Dendritic cell treated with granulocyte-macrophage colony-stimulating factor and Interleukin-4, amounts not matched to agents 40 ng/mL and 50 ng/mL, for 4 days (primary cell): Measurements from ENCODE around the gene LBP.
"Not testable (repeated sequence)": the region's sequence is repeated elsewhere in the genome, so short reads cannot be mapped to it uniquely, and the experiment has no call there.

Experiments used
- H3K27ac Mint-ChIP-seq: one replicate; pipeline ENCODE4 v1.8.0; 2022; ENCODE audit warnings: mild to moderate bottlenecking, mixed read lengths
- H3K27me3 Mint-ChIP-seq: one replicate; pipeline ENCODE4 v1.8.0; 2022; ENCODE audit warnings: mild to moderate bottlenecking, mixed read lengths
- H3K36me3 Mint-ChIP-seq: one replicate; pipeline ENCODE4 v1.8.0; 2022; ENCODE audit warnings: low read depth, mixed read lengths
- H3K4me1 Mint-ChIP-seq: one replicate; pipeline ENCODE4 v1.8.0; 2022; ENCODE audit warnings: low read depth, mixed read lengths
- H3K4me3 Mint-ChIP-seq: one replicate; pipeline ENCODE4 v1.8.0; 2022; ENCODE audit warnings: mild to moderate bottlenecking, moderate library complexity, mixed read lengths
- H3K9me3 Mint-ChIP-seq: one replicate; pipeline ENCODE4 v1.8.0; 2022; ENCODE audit warnings: mixed read lengths
- intact Hi-C: fragments of 100-400 bp; cut with micrococcal nuclease; formaldehyde crosslinking; loops from one replicate; pipeline ENCODE4 v1.15.0; 2022

Gene LBP

DNA sequence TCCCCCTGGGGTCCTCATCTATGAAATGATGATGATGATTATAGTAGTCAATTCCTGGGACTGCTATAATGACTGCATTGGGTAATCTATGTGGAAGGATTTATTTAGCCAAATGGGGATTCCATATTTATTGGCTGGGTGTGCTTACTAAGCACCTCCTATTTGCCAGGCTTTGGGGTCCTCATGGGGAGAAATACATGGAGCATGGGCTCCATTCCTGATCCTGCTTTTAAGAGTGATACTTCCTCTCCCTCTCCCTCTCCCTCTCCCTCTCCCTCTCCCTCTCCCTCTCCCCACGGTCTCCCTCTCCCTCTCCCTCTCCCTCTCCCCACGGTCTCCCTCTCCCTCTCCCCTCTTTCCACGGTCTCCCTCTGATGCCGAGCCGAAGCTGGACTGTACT lies 31.6 kb downstream of the LBP start:
- H3K4me1 Mint-ChIP-seq, intact Hi-C loops, H3K36me3 Mint-ChIP-seq, H3K4me3 Mint-ChIP-seq, H3K9me3 Mint-ChIP-seq, H3K27ac Mint-ChIP-seq: not testable (repeated sequence)
- H3K27me3 Mint-ChIP-seq: peaks cover 17% of the 10 kb centered on the region

GRCh38 chr20:38383147-38383546 lies 36.9 kb downstream of the LBP start:
- no peak overlapping the region for H3K27ac Mint-ChIP-seq
- H3K36me3 Mint-ChIP-seq: no peaks in the 10 kb centered on the region
- H3K4me3 Mint-ChIP-seq: no peak overlapping the region
- intact Hi-C loops: no loop called here
- H3K4me1 Mint-ChIP-seq: peaks cover 4% of the 10 kb centered on the region
- H3K27me3 Mint-ChIP-seq: peaks cover 18% of the 10 kb centered on the region
- H3K9me3 Mint-ChIP-seq: no peaks in the 10 kb centered on the region

GRCh38 chr20:38386004-38386403 lies 39.7 kb downstream of the LBP start:
- intact Hi-C loops: no loop called here
- Mint-ChIP-seq H3K4me3 (no peak overlapping the region), H3K27me3 (peaks cover 21% of the 10 kb centered on the region), H3K9me3 (no peaks in the 10 kb centered on the region), H3K4me1 (peaks cover 4% of the 10 kb centered on the region), H3K27ac (no peak overlapping the region), H3K36me3 (no peaks in the 10 kb centered on the region)

GRCh38 chr20:38386851-38387250 lies 40.6 kb downstream of the LBP start:
- H3K4me1 Mint-ChIP-seq: peaks cover 4% of the 10 kb centered on the region
- intact Hi-C loops: no loop called here
- no peak overlapping the region for H3K27ac Mint-ChIP-seq
- no peaks in the 10 kb centered on the region for H3K36me3 Mint-ChIP-seq
- H3K27me3 Mint-ChIP-seq: peaks cover 20% of the 10 kb centered on the region
- H3K4me3 Mint-ChIP-seq: no peak overlapping the region
- no peaks in the 10 kb centered on the region for H3K9me3 Mint-ChIP-seq

DNA sequence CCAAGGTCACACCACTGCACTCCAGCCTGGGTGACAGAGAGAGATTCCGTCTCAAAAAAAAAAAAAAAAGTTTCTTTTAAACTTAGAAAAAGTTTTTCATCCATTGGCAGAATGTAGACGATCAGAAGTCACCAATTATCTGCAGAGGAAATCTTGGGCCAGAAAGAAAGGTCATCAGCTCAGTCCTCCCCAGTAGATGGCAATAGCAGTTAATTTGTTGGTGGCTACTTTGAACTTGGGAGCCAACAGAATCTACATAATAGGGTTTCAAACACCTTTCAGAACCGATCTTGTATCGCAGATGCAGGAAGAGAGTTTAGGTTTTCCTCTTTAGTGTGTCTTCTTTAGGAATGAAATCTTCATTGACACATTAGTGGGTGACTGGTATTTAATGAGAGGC lies 41.7 kb downstream of the LBP start:
- intact Hi-C loops: no loop called here
- Mint-ChIP-seq H3K9me3 (no peaks in the 10 kb centered on the region), H3K27ac (no peak overlapping the region), H3K27me3 (peaks cover 17% of the 10 kb centered on the region), H3K36me3 (no peaks in the 10 kb centered on the region), H3K4me3 (no peak overlapping the region), H3K4me1 (peaks cover 4% of the 10 kb centered on the region)

DNA sequence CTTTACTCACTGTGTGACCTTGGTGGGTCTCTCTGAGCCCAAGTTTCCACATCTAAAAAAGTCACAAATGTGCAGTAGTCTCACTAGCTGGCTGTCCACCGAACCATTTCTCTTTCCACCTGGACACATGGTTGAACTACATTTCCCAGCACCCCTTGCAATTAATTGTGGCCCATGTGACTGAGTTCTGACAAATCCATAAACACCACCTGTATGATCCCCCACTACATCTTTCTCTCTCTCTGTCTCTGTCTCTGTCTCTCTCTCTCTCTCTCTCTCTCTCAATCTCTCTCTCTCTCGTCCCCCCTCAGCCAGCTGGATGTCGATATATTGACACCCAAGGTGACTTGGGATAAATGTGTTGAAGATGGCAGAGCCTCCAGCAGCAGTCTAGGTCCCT lies 46.1 kb downstream of the LBP start:
- intact Hi-C loops: no loop called here
- peaks cover 10% of the 10 kb centered on the region for H3K27me3 Mint-ChIP-seq
- H3K4me3 Mint-ChIP-seq: no peak overlapping the region
- H3K9me3 Mint-ChIP-seq: no peaks in the 10 kb centered on the region
- peaks cover 15% of the 10 kb centered on the region for H3K4me1 Mint-ChIP-seq
- no peak overlapping the region for H3K27ac Mint-ChIP-seq
- no peaks in the 10 kb centered on the region for H3K36me3 Mint-ChIP-seq

DNA sequence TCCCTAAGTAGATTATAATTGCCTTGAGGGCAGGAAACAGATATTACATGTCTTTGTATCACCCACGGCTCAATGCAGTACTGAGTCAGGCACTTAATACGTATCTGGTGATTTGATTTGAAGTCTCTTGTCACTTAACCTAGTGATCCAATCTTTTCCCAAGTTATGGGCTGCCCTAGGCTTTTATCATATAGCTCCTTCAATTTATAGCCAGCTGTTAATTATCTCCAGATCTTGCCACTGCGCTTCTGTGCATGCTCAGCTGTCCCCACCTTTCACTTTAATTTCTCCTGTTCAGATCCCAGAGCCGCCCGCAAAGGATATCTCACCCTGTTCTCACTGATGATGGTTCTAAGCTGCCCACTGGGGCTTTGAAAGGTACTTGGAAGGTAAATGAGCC lies 47.0 kb downstream of the LBP start:
- intact Hi-C loops: no loop called here

GRCh38 chr20:38395165-38395564 lies 48.9 kb downstream of the LBP start:
- peaks cover 15% of the 10 kb centered on the region for H3K4me1 Mint-ChIP-seq
- H3K4me3 Mint-ChIP-seq: no peak overlapping the region
- H3K27me3 Mint-ChIP-seq: peaks cover 2% of the 10 kb centered on the region
- no peak overlapping the region for H3K27ac Mint-ChIP-seq
- no peaks in the 10 kb centered on the region for H3K9me3 Mint-ChIP-seq
- H3K36me3 Mint-ChIP-seq: no peaks in the 10 kb centered on the region
- intact Hi-C loops: no loop called here

More for the DNA sequence above, 47.0 kb downstream of the LBP start:
- no peaks in the 10 kb centered on the region for H3K9me3 Mint-ChIP-seq
- H3K4me1 Mint-ChIP-seq: peaks cover 15% of the 10 kb centered on the region
- H3K36me3 Mint-ChIP-seq: no peaks in the 10 kb centered on the region
- H3K27ac Mint-ChIP-seq: no peak overlapping the region
- H3K27me3 Mint-ChIP-seq: peaks cover 10% of the 10 kb centered on the region
- H3K4me3 Mint-ChIP-seq: no peak overlapping the region

GRCh38 chr20:38395751-38396395 lies 49.6 kb downstream of the LBP start:
- not testable (repeated sequence) for H3K9me3 Mint-ChIP-seq

GRCh38 chr20:38402089-38402488 lies 55.8 kb downstream of the LBP start:
- no peaks in the 10 kb centered on the region for H3K9me3 Mint-ChIP-seq
- intact Hi-C loops: no loop called here
- H3K4me1 Mint-ChIP-seq: no peaks in the 10 kb centered on the region
- peaks cover 3% of the 10 kb centered on the region for H3K27me3 Mint-ChIP-seq
- H3K4me3 Mint-ChIP-seq: no peak overlapping the region
- no peaks in the 10 kb centered on the region for H3K36me3 Mint-ChIP-seq
- H3K27ac Mint-ChIP-seq: no peak overlapping the region

More at GRCh38 chr20:38395751-38396395, 49.6 kb downstream of the LBP start:
- H3K36me3 Mint-ChIP-seq, H3K27ac Mint-ChIP-seq, H3K4me3 Mint-ChIP-seq, H3K27me3 Mint-ChIP-seq, intact Hi-C loops: not testable (repeated sequence)
- peaks cover 15% of the 10 kb centered on the region for H3K4me1 Mint-ChIP-seq

DNA sequence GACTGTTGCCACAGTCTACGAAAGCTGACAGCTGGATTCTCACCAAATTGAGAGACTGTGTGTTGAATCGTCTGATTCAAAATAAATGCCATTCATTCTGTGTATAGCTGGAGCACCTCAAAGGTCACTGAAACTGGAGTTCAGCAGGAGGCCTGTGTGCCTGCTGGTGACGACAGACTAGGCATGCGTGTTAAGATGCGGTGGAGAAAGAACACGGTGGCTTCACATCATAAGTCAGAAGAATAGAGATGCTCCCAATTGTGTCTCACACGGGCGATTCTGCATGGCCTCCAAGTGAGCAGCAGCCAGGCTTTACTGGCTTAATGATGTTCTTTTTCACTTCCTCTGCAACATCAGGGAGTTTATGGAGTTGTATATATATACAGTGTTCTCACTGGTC lies 56.5 kb downstream of the LBP start:
- Mint-ChIP-seq H3K9me3 (no peaks in the 10 kb centered on the region), H3K27ac (no peak overlapping the region), H3K4me1 (no peaks in the 10 kb centered on the region), H3K27me3 (peaks cover 3% of the 10 kb centered on the region), H3K4me3 (no peak overlapping the region), H3K36me3 (no peaks in the 10 kb centered on the region)
- intact Hi-C loops: no loop called here

GRCh38 chr20:38404016-38404415 lies 57.7 kb downstream of the LBP start:
- Mint-ChIP-seq H3K4me1 (no peaks in the 10 kb centered on the region), H3K27me3 (peaks cover 3% of the 10 kb centered on the region), H3K4me3 (no peak overlapping the region), H3K36me3 (no peaks in the 10 kb centered on the region), H3K27ac (no peak overlapping the region), H3K9me3 (no peaks in the 10 kb centered on the region)
- intact Hi-C loops: no loop called here

GRCh38 chr20:38405132-38405531 lies 58.9 kb downstream of the LBP start:
- Mint-ChIP-seq H3K9me3 (no peaks in the 10 kb centered on the region), H3K4me3 (no peak overlapping the region), H3K4me1 (no peaks in the 10 kb centered on the region), H3K27ac (no peak overlapping the region), H3K27me3 (peaks cover 3% of the 10 kb centered on the region), H3K36me3 (no peaks in the 10 kb centered on the region)
- intact Hi-C loops: loop anchor here (5.0 kb wide), 3 partner anchors 48 to 348 kb away; no protein-coding TSS in a partner anchor

- intact Hi-C loops: loop anchor here (5.0 kb wide), 3 partner anchors 49 to 349 kb away; no protein-coding TSS in a partner anchor
- Mint-ChIP-seq H3K36me3 (peaks cover 8% of the 10 kb centered on the region), H3K4me3 (no peak overlapping the region), H3K9me3 (no peaks in the 10 kb centered on the region), H3K4me1 (no peaks in the 10 kb centered on the region), H3K27me3 (peaks cover 3% of the 10 kb centered on the region), H3K27ac (no peak overlapping the region)
These were observed 60.2 kb downstream of the LBP start for GRCh38 chr20:38406476-38406875.

- H3K27me3 Mint-ChIP-seq: no peaks in the 10 kb centered on the region
- no peak overlapping the region for H3K4me3 Mint-ChIP-seq
- no peaks in the 10 kb centered on the region for H3K4me1 Mint-ChIP-seq
- no peak overlapping the region for H3K27ac Mint-ChIP-seq
- peaks cover 15% of the 10 kb centered on the region for H3K36me3 Mint-ChIP-seq
- H3K9me3 Mint-ChIP-seq: no peaks in the 10 kb centered on the region
- intact Hi-C loops: loop anchor here (5.0 kb wide), 3 partner anchors 50 to 350 kb away; no protein-coding TSS in a partner anchor
These were observed 61.0 kb downstream of the LBP start for GRCh38 chr20:38407321-38407720.
